ENCODE results near the gene TPK1. TPM values are rescaled to one million over a fixed set of nuclear protein-coding genes. Genes with fewer than 3 reads are reported as not detected.

The TPK1 gene
- total RNA-seq, 2 donors from 2014 or later: 19.9 to 20.6 TPM

DNA sequence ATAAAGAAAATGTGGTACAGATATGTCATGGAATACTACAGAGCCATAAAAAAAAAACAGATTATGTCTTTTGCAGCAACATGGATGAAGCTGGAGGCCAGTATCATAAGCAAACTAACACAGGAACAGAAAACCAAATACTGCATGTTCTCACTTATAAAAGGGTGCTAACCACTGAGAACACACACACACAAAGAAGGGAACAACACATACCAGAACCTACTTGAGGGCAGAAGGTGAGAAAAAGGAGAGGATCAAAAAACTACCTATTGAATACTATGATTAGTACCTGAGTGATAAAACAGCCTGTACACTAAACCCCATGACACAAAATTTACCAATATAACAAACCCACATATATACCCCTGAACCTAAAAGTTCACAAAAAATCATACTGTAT is 144.6 kb downstream of the TPK1 start:
- Mint-ChIP-seq H3K4me3 (no peak overlapping the region), H3K27me3 (no peaks in the 10 kb centered on the region), H3K9me3 (no peaks in the 10 kb centered on the region), H3K27ac (no peak overlapping the region), H3K4me1 (no peaks in the 10 kb centered on the region), H3K36me3 (ENCODE audit: low read depth) (peaks cover 7% of the 10 kb centered on the region)
- ATAC-seq (replicated peaks): no peak

DNA sequence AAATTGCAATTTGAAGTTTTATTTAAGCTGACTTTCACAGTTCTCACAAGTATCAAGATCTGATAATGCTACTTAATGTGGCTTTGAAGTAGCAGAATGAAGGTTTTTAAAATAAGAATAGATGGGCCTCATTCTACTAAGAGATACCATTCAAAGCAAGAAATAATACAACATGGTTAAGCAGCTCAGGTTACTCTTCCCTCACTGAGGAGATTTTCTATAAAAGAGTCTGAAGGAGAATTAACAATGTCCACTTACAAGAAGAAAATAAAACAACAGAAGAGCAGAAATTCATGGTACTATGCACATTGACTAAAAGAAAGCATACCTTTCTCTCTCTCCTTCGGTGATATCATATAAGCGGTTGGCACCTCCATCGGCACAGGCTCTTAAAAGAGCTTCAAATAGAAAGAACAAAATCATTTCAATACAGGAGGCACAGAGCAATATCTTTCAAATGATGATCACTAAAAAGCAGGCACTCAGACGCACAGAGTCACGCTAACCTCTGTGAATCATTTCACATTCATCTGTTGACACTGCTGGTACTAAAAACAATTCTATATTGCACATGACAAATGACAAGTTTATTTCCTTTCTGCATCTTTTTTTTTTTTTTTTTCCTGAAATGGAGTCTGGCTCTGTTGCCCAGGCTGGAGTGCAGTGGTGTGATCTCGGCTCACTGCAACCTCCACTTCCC is 153.1 kb downstream of the TPK1 start:
- Mint-ChIP-seq H3K36me3 (ENCODE audit: low read depth) (peaks cover 4% of the 10 kb centered on the region), H3K4me3 (no peak overlapping the region), H3K9me3 (peaks cover 3% of the 10 kb centered on the region), H3K27me3 (no peaks in the 10 kb centered on the region), H3K4me1 (peaks cover 3% of the 10 kb centered on the region), H3K27ac (no peak overlapping the region)
- no peak for ATAC-seq (replicated peaks)

DNA sequence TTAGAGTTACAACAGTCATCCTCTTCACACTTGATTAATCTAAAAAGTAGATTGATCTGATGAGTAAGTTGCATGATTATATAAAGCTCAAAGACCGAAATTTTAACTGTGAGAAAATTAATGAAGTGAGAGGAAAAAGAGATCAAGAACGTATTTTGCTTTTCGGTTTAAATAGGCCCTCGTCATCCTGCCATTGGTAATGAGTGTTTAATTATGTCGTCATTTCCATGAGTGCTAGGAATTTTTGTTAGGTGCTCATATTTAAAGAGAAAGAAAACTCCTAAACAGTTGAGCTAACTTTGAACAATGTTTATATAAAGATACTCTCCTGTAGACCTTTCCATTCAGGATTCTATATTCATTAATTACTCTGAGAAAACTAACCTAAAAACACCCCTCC is 159.4 kb downstream of the TPK1 start:
- H3K36me3 Mint-ChIP-seq (ENCODE audit: low read depth): no peaks in the 10 kb centered on the region
- no peak overlapping the region for H3K4me3 Mint-ChIP-seq
- H3K27ac Mint-ChIP-seq: no peak overlapping the region
- no peaks in the 10 kb centered on the region for H3K27me3 Mint-ChIP-seq
- no peaks in the 10 kb centered on the region for H3K9me3 Mint-ChIP-seq
- no peak for ATAC-seq (replicated peaks)
- H3K4me1 Mint-ChIP-seq: no peaks in the 10 kb centered on the region

DNA sequence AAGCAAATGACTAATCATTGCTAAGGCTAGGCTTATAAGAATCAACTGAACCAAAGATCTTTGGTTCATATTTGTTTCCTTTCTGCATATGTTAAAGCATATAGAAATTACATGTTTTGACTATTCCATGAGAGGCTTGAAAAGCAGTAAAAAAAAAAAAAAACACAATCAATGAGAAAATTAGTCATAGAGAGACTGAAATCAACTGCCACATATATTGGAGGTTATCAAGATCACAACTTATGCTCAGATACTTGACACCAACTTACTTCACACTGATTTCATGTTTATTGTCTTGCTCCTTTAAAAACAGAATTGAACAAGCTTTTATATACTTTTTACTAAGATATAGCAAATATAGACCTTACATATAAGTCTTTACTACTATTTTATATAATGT is 161.3 kb downstream of the TPK1 start:
- H3K27me3 Mint-ChIP-seq: no peaks in the 10 kb centered on the region
- H3K36me3 Mint-ChIP-seq (ENCODE audit: low read depth): no peaks in the 10 kb centered on the region
- H3K4me1 Mint-ChIP-seq: no peaks in the 10 kb centered on the region
- H3K4me3 Mint-ChIP-seq: no peak overlapping the region
- H3K9me3 Mint-ChIP-seq: no peaks in the 10 kb centered on the region
- H3K27ac Mint-ChIP-seq: no peak overlapping the region
- no peak for ATAC-seq (replicated peaks)

DNA sequence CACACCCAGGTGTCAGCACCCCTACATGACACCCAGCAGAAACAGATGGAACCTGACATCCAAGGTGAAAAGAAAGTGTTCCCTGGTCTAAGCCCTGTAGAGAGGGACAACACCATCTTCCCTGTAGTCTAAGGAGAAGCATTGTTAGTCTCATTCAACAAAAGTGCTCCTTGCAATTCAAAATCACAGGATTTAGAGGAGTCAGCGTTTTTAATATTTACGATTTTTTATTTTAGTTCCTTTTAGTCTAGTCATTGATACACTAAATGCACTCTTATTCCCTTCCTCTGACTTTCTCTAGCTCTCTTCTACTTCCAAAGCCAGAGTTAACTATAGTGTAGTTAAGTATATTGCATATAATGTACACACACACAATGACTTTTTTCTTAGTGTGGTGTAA is 163.0 kb downstream of the TPK1 start:
- Mint-ChIP-seq H3K9me3 (no peaks in the 10 kb centered on the region), H3K27me3 (no peaks in the 10 kb centered on the region), H3K4me1 (no peaks in the 10 kb centered on the region), H3K36me3 (ENCODE audit: low read depth) (no peaks in the 10 kb centered on the region), H3K4me3 (no peak overlapping the region), H3K27ac (no peak overlapping the region)
- ATAC-seq (replicated peaks): no peak

DNA sequence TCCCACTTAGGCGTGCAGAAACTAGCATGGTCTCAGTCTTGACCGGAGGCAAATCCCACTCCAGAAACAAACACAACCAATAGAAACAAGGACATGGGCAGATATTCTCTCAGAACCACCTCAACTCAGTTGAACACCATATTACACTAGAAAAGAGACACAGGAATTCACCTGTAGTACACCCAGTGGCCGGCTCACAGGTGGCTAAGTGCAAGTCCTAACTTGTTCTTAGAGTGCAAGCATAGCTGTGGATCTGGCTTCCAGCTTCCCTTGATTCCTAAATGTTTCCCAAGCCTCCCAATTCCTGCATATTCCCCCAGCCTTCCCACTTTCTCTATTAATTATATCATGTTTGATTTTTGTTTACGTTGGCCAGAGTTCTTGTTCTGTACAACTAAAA is 164.4 kb downstream of the TPK1 start:
- Mint-ChIP-seq H3K4me1 (no peaks in the 10 kb centered on the region), H3K36me3 (ENCODE audit: low read depth) (no peaks in the 10 kb centered on the region), H3K4me3 (no peak overlapping the region), H3K9me3 (peaks cover 5% of the 10 kb centered on the region), H3K27me3 (no peaks in the 10 kb centered on the region), H3K27ac (no peak overlapping the region)
- no peak for ATAC-seq (replicated peaks)

DNA sequence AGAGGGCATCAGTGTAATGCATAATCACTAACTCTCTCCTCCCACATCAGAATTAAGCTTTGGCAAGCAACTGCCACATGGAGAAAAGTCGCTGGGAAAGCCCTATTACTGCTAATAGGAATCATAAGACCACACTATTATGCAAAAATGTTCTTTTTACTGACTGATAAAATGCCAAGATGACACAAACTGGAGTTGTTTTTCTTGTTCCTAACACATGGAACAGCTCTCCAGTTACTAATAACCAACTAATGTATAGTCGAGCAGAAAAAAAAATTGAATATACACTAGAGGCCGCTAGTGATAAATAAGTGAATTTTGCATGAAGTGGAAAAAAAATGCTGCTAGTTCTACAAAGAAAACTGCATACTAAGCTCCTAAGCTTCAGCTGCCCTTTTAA is 165.6 kb downstream of the TPK1 start:
- Mint-ChIP-seq H3K4me1 (no peaks in the 10 kb centered on the region), H3K27ac (no peak overlapping the region)
- no peak for ATAC-seq (replicated peaks)

DNA sequence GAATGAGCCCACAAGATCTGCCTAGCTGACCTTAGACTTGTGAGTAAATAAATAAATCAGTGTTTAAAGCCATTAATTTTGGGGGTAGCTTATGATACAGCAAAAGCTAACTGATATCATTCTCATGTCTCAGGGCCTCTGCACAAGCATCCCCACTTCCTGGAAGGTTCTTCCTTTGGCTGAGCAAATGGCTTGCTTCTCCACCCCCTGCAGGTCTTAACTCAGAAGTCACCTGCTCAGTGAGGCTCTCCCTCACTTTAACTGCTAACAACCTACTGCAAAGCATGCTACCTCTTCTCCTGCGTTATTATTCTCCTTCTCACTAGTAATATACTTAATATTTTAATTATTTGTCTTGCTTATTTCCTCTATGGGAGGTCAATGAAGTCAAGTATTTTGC is 167.3 kb downstream of the TPK1 start:
- no peak overlapping the region for H3K4me3 Mint-ChIP-seq
- H3K27me3 Mint-ChIP-seq: no peaks in the 10 kb centered on the region
- ATAC-seq (replicated peaks): no peak
- no peak overlapping the region for H3K27ac Mint-ChIP-seq
- H3K36me3 Mint-ChIP-seq (ENCODE audit: low read depth): no peaks in the 10 kb centered on the region
- H3K4me1 Mint-ChIP-seq: no peaks in the 10 kb centered on the region
- peaks cover 5% of the 10 kb centered on the region for H3K9me3 Mint-ChIP-seq

More for the DNA sequence above, 165.6 kb downstream of the TPK1 start:
- Mint-ChIP-seq H3K9me3 (peaks cover 5% of the 10 kb centered on the region), H3K27me3 (no peaks in the 10 kb centered on the region), H3K4me3 (no peak overlapping the region), H3K36me3 (ENCODE audit: low read depth) (no peaks in the 10 kb centered on the region)

DNA sequence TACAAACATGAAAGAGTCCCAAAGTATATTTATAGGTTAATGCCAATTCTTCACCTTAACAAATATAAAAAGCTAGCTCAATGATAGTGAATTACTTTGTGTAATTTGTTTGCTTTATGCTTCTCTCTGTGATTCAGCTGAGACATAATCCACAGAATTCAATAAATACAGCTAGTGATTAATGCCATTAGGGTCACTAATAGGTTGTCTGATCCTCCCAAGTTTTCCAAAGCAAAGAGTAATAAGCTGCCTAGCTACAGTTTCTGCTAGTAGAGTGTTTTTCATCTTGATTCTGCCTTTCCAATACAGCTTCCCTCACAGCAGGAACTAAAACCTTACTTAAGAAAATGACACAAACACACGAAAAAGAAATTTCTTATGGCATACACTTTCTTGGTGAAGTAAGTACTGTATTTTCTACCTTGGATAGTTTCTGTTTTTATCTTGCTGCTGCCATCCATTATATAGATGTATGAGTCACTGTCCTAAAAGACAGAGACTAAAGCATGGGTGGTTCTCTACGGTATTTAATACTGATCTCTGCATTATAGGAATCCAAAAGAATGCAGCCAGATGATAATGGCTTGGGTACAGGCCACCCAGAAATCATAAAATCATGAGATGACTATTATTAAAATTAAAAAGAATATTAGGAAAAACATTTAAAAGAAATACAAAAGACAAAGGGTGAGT is 170.0 kb downstream of the TPK1 start:
- Mint-ChIP-seq H3K36me3 (ENCODE audit: low read depth) (peaks cover 7% of the 10 kb centered on the region), H3K4me1 (no peaks in the 10 kb centered on the region), H3K9me3 (peaks cover 5% of the 10 kb centered on the region), H3K27ac (no peak overlapping the region), H3K4me3 (no peak overlapping the region), H3K27me3 (no peaks in the 10 kb centered on the region)
- ATAC-seq (replicated peaks): no peak

DNA sequence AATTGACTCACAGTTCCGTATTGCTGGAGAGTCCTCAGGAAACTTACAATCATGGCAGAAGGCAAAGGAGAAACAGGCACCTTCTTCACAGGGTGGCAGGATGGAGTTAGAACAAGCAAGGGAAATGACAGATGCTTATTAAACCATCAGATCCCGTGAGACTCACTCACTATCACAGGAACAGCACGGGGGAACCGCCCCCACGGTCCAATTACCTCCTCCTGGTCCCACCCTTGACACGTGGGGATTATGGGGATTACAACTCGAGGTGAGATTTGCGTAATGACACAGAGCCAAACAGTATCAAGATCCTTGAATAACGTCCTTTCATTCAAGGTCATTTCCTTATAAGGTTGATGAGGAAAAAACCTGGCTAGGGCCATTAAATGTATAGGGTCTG is 176.6 kb downstream of the TPK1 start:
- ATAC-seq (replicated peaks): no peak
- Mint-ChIP-seq H3K27me3 (no peaks in the 10 kb centered on the region), H3K4me1 (no peaks in the 10 kb centered on the region), H3K9me3 (no peaks in the 10 kb centered on the region), H3K4me3 (no peak overlapping the region), H3K27ac (no peak overlapping the region), H3K36me3 (ENCODE audit: low read depth) (peaks cover 7% of the 10 kb centered on the region)

DNA sequence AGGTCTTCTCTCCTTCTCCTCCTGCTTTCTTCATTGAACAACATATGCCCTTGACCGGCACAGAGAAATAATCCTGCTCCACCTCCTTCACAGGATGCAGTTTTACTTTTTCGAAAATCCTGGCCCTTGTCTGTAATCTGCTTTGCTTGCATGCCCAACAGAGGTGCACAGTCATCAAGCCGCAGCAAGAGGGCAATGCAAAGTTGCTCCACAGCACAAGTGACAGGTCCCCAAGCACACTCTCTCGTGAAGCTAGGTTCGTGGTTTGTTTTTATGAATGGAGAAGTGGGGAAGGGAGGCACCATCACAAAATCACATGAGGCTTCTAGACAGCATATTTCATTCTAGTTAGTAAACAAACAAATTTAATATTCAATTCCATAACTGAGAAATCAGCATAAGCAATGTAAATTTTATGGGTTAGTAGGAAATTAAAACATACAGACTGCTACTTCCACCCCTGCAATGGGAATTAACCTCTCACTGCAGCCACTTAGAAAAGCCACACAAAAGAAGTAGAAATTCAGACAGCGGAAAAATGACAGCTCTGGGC is 178.8 kb downstream of the TPK1 start:
- Mint-ChIP-seq H3K27ac (no peak overlapping the region), H3K27me3 (no peaks in the 10 kb centered on the region), H3K9me3 (no peaks in the 10 kb centered on the region), H3K36me3 (ENCODE audit: low read depth) (no peaks in the 10 kb centered on the region), H3K4me1 (no peaks in the 10 kb centered on the region), H3K4me3 (no peak overlapping the region)
- ATAC-seq (replicated peaks): no peak

DNA sequence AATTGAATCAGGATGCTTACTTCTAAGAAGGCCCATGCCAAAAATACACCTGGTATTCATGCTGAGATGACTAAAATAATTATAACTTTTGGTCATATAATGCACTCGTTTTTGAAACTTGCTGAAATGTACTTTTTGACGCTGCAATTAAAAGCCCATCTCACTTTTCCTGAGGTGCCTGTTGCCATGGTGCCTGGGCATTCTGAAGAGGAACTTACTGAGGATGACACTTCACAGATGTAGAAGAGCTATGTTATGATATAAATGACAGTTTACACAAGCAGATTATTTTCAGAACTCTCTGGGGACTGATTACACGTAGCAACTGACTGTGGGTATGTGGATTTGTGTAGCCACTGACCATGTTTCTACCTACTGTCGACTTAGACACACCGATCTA is 182.4 kb downstream of the TPK1 start:
- no peak for ATAC-seq (replicated peaks)
- H3K27me3 Mint-ChIP-seq: no peaks in the 10 kb centered on the region
- no peak overlapping the region for H3K4me3 Mint-ChIP-seq
- H3K4me1 Mint-ChIP-seq: no peaks in the 10 kb centered on the region
- peaks cover 4% of the 10 kb centered on the region for H3K36me3 Mint-ChIP-seq (ENCODE audit: low read depth)
- no peak overlapping the region for H3K27ac Mint-ChIP-seq
- peaks cover 4% of the 10 kb centered on the region for H3K9me3 Mint-ChIP-seq

DNA sequence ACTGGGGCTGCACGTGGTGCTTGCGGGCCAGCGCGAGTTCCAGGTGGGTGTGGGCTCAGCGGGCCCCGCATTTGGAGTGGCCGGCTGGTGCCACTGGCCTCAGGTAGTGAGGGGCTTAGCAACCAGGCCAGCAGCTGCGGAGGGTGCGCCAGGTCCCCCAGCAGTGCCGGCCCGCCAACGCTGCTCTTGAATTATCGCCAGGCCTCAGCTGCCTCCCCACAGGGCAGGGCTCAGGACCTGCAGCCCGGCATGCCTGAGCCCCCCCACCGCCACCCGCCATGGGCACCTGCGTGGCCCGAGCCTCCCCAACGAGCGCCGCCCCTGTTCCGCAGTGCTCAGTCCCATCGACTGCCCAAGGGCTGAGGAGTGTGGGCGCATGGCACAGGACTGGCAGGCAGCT is 185.4 kb downstream of the TPK1 start:
- Mint-ChIP-seq H3K27me3 (no peaks in the 10 kb centered on the region), H3K9me3 (peaks cover 4% of the 10 kb centered on the region), H3K27ac (no peak overlapping the region), H3K36me3 (ENCODE audit: low read depth) (peaks cover 18% of the 10 kb centered on the region), H3K4me3 (no peak overlapping the region), H3K4me1 (no peaks in the 10 kb centered on the region)
- no peak for ATAC-seq (replicated peaks)

DNA sequence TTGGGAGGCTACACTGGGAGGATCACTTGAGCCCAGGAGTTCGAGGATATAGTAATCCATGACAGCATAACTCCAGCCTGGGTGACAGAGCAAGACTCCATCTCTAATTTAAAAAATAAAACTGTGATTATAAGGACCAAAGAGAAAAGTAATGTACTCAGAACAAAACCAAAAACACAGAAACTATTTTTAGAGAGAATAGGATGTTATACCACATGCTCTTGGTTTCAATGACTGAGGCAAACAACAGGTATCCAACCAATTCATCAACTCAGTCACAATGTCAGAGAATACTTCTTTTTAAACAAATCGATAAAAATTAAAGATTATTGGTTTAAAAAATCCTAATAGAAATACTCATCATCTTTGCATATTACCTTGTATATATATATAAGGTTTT is 186.7 kb downstream of the TPK1 start:
- peaks cover 4% of the 10 kb centered on the region for H3K9me3 Mint-ChIP-seq
- no peak overlapping the region for H3K27ac Mint-ChIP-seq
- no peak for ATAC-seq (replicated peaks)
- H3K27me3 Mint-ChIP-seq: no peaks in the 10 kb centered on the region
- H3K36me3 Mint-ChIP-seq (ENCODE audit: low read depth): peaks cover 18% of the 10 kb centered on the region
- H3K4me1 Mint-ChIP-seq: no peaks in the 10 kb centered on the region
- H3K4me3 Mint-ChIP-seq: no peak overlapping the region

DNA sequence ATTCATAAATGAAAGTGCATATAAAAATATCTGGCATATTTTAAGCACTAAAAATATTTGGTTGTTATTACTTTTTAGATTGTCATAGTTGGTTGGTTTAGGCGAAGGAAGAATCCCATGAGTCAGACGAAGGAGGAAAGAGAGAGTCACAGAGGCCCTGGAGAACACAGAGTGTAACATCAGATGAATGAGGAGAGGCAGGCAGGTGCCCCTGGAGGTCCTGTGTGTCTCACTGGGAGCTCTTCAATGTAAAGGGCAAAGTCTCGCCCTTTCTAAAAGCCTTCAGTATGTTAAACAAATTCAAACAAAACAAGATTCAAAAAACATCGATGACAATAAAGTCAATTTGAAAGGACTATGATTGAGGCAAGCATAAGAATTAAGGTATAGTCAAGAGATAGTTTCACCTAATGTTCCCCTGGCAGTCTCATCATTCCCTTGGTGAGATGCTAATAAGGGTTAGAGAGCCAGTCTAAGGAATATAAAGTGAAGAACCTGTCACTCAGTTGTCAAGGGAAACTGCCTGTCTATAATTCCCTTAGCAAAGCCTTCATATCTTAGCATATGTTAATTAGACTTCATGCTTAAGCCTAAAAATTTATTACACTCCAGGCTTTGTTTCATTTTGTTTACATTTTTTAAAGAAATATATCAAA is 194.3 kb downstream of the TPK1 start:
- H3K36me3 Mint-ChIP-seq (ENCODE audit: low read depth): no peaks in the 10 kb centered on the region
- no peaks in the 10 kb centered on the region for H3K27me3 Mint-ChIP-seq
- no peaks in the 10 kb centered on the region for H3K4me1 Mint-ChIP-seq
- no peak overlapping the region for H3K27ac Mint-ChIP-seq
- ATAC-seq (replicated peaks): no peak
- no peaks in the 10 kb centered on the region for H3K9me3 Mint-ChIP-seq
- no peak overlapping the region for H3K4me3 Mint-ChIP-seq
